ENCODE measurements around the gene TAS2R50. TPM values are rescaled to one million over a fixed set of nuclear protein-coding genes. Genes with fewer than 3 reads are reported as not detected.
"Not testable (repeated sequence)": the region's sequence is repeated elsewhere in the genome, so short reads cannot be mapped to it uniquely, and the experiment has no call there.

Gene TAS2R50
- total and polyA plus RNA-seq, 9 of the 15 experiments (the other 6 are each of a cell fraction or from before 2014, with no cell fraction given): 0.06 to 1.3 (median 0.42) TPM; not detected in 3

DNA sequence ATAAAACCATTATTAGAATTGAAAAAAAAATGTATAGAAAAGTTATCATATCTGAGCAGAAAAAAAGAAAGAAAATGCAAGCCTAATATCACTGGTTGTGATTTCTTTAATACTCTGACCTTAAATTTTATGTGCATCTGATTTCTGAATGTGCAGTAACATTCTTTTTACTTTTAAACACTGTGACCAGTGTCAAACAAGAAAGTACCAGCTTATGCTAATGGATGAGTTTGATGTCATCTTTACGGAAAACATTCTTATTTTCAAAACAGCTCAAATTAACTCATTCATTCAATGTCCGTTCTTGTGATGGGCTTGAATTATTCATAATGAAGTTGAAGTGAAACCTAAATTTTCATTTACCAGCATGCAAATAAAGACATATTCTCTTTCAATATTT is at the start of gene TAS2R50 (continued):
- TF ChIP-seq EZH2 (IDR thresholded peaks at IDR 0.05; ENCODE audit: borderline replicate concordance, low read depth, low read length) (no peak), SAFB2 (IDR thresholded peaks at IDR 0.05; ENCODE audit: borderline replicate concordance, low read depth, low read length, severe bottlenecking) (no peak), HNRNPK (IDR thresholded peaks at IDR 0.05; ENCODE audit: low read depth, low read length, poor library complexity, severe bottlenecking) (no peak), ZNF140 (CRISPR knock-in tag; IDR thresholded peaks at IDR 0.05) (no peak), SREBF1 (IDR thresholded peaks at IDR 0.05; ENCODE audit: borderline replicate concordance, low read depth, low read length) (no peak), ZNF668 (CRISPR knock-in tag; IDR thresholded peaks at IDR 0.05) (no peak)
- TF ChIP-seq, protein P1, sequence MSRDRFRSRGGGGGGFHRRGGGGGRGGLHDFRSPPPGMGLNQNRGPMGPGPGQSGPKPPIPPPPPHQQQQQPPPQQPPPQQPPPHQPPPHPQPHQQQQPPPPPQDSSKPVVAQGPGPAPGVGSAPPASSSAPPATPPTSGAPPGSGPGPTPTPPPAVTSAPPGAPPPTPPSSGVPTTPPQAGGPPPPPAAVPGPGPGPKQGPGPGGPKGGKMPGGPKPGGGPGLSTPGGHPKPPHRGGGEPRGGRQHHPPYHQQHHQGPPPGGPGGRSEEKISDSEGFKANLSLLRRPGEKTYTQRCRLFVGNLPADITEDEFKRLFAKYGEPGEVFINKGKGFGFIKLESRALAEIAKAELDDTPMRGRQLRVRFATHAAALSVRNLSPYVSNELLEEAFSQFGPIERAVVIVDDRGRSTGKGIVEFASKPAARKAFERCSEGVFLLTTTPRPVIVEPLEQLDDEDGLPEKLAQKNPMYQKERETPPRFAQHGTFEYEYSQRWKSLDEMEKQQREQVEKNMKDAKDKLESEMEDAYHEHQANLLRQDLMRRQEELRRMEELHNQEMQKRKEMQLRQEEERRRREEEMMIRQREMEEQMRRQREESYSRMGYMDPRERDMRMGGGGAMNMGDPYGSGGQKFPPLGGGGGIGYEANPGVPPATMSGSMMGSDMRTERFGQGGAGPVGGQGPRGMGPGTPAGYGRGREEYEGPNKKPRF (IDR thresholded peaks at IDR 0.05; ENCODE audit: low read depth, low read length): no peak

DNA sequence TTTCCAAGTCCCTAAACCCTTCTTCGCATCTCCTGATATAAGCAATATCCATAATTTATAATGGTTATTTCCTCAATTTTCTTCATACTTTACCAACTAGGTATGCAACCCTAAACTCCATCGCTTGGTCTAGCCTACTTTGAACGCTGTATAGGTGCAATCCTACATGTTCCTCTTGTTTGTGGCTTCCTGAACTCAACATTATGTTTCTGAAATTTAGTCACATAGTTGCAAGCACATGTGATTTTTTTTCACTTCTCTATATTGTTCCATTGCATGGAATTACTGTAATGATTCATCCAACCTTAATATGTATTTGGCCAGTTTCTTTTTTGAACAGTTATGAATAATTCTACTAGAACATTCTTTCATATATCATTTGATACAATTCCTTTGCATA is 47.2 kb upstream of the TAS2R50 start:
- H3K4me3 ChIP-seq, ATAC-seq, FAIRE-seq: not testable (repeated sequence)

More for the DNA sequence above, 47.2 kb upstream of the TAS2R50 start:
- H3K79me2 ChIP-seq (ENCODE audit: control insufficient read depth, insufficient read depth, low read length); H4K20me1 ChIP-seq (replicated peaks; ENCODE audit: control insufficient read depth, insufficient read depth, low read length); H2AFZ ChIP-seq (ENCODE audit: low read depth, low read length); H3K4me2 ChIP-seq (ENCODE audit: insufficient read depth, low read length); POLR2A ChIA-PET; H3K9me3 ChIP-seq (replicated peaks; ENCODE audit: control insufficient read depth, insufficient read depth, low read depth, low read length); DNase-seq (ENCODE audit: extremely low read depth in 1 of 4, low spot score in 3 of 4); H3K27me3 ChIP-seq (ENCODE audit: control insufficient read depth in 2 of 2, insufficient read depth in 2 of 2, low read length in 2 of 2); H3K9ac ChIP-seq (ENCODE audit: insufficient read depth in 1 of 2, low read depth in 2 of 2, low read length in 2 of 2); CTCF ChIA-PET (ENCODE audit: low intra/inter-chr PET ratio); H3K4me1 ChIP-seq (replicated peaks in 1 of 2; ENCODE audit: control insufficient read depth in 2 of 2, insufficient read depth in 2 of 2, low read length in 2 of 2); BruUV-seq (replicated peaks); H3K9me1 ChIP-seq (ENCODE audit: control insufficient read depth, insufficient read depth, low read length); H3K27ac ChIP-seq (ENCODE audit: extremely low read depth, low read depth, low read length); intact Hi-C loops (cut with micrococcal nuclease); H3K36me3 ChIP-seq (ENCODE audit: control insufficient read depth, insufficient read depth, low read length); in situ Hi-C loops (cut with MboI): not testable (repeated sequence)
- no CpG with 5 or more reads among the region's 3 CpGs for WGBS (ENCODE audit: insufficient coverage, low coverage, missing lambda C conversion rate)
